Parathyroid adenoma (tissue), 2 donors: ENCODE measurements around the gene DNAJC13.
A peak's percentile ranks its signal among the peaks of the same experiment; 100 is the strongest.

ENCODE experiments used
- H2AFZ ChIP-seq: fragments of 300-600 bp; sonication (generic); one replicate; pipeline ENCODE4 v1.7.0; 2017; ENCODE audit warnings: antibody characterized with exemption, mild to moderate bottlenecking
- H3K27ac ChIP-seq: fragments of 300-600 bp; sonication (generic); one replicate; pipeline ENCODE4 v1.7.0; 2017
- H3K27me3 ChIP-seq: fragments of 300-600 bp; sonication (generic); one replicate; pipeline ENCODE4 v1.7.0; 2017; ENCODE audit warnings: low read length; ENCODE audit not compliant: control insufficient read depth, insufficient read depth
- H3K36me3 ChIP-seq: fragments of 300-600 bp; sonication (generic); one replicate; pipeline ENCODE4 v1.7.0; 2017; ENCODE audit warnings: low read length; ENCODE audit not compliant: control insufficient read depth, insufficient read depth
- H3K4me1 ChIP-seq: fragments of 300-600 bp; sonication (generic); one replicate; pipeline ENCODE4 v1.7.0; 2017; ENCODE audit warnings: control low read depth
- H3K4me2 ChIP-seq: fragments of 300-600 bp; sonication (generic); one replicate; pipeline ENCODE4 v1.7.0; 2017; ENCODE audit warnings: low read length
- H3K4me3 ChIP-seq: fragments of 300-600 bp; sonication (generic); one replicate; pipeline ENCODE4 v1.7.0; 2017; ENCODE audit warnings: low read depth, low read length
- H3K79me2 ChIP-seq: fragments of 300-600 bp; sonication (generic); one replicate; pipeline ENCODE4 v1.7.0; 2017; ENCODE audit warnings: control low read depth
- H3K9ac ChIP-seq: fragments of 300-600 bp; sonication (generic); one replicate; pipeline ENCODE4 v1.7.0; 2017; ENCODE audit warnings: mild to moderate bottlenecking
- H3K9me3 ChIP-seq: fragments of 300-600 bp; sonication (generic); one replicate; pipeline ENCODE4 v1.7.0; 2017; ENCODE audit warnings: low read length; ENCODE audit not compliant: control insufficient read depth
- CTCF ChIP-seq: fragments of 300-600 bp; sonication (generic); IDR thresholded peaks from one replicate; pipeline ENCODE4 v1.7.0; 2017; ENCODE audit warnings: antibody characterized with exemption, mild to moderate bottlenecking
- donor health status: primary hyperparathyroidism.

DNAJC13 gene

GRCh38 chr3:132445817-132446216 lies 28.5 kb downstream of the DNAJC13 start:
- no peak for TF ChIP-seq CTCF
- H3K9ac ChIP-seq, result no peak overlapping the region
- H3K9me3 ChIP-seq, result no peaks in the 10 kb centered on the region
- no peak overlapping the region for H3K27ac ChIP-seq
- no peaks in the 10 kb centered on the region for H3K36me3 ChIP-seq
- H3K4me2 ChIP-seq, result no peak overlapping the region
- peaks cover 11% of the 10 kb centered on the region for H3K4me1 ChIP-seq
- no peak overlapping the region for H3K4me3 ChIP-seq
- no peaks in the 10 kb centered on the region for H3K27me3 ChIP-seq
- peaks cover 7% of the 10 kb centered on the region for H3K79me2 ChIP-seq
- no peak overlapping the region for H2AFZ ChIP-seq

DNA sequence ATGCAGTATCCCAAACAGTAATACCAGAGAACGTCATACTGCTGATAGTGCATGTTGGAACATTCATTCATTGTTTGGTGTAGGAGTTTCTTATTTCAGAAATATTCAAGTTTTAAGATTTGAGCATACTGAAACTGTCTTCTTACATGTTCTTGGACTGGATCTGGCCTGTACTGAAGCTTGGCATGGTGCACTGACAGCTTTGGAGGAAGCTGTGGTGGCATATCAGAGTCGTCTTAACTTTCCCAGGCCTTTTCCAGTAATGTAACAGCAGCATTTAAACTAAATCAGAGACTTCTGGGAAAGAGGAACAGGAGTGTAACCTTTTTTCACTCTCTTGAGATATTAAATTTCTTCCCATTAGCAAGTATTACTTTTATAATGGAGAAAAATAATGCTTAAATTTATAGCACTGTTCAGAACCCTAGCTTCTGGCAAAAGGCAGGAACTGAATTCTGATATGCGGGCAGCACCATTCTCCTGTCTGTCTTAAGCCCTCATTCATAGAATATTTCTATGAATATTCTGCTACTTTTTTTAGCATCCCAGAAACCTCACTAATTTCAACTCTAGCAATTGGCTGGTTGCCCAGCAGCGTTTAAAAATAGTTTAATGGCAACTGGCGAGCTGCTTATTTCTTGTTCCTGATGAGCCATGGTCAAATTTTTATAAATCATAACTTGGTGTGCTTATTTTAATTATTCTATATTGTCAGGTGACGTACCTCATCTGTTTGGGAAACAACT lies 31.1 kb downstream of the DNAJC13 start:
- no peak overlapping the region for H3K9ac ChIP-seq
- no peaks in the 10 kb centered on the region for H3K36me3 ChIP-seq
- peak overlapping the region; percentile 8 for H3K27ac ChIP-seq
- no peak overlapping the region for H3K4me2 ChIP-seq
- no peak overlapping the region for H2AFZ ChIP-seq
- H3K9me3 ChIP-seq, result no peaks in the 10 kb centered on the region
- H3K27me3 ChIP-seq, result no peaks in the 10 kb centered on the region
- TF ChIP-seq CTCF, result no peak
- H3K79me2 ChIP-seq, result peaks cover 4% of the 10 kb centered on the region
- H3K4me1 ChIP-seq, result peaks cover 11% of the 10 kb centered on the region
- H3K4me3 ChIP-seq, result no peak overlapping the region

DNA sequence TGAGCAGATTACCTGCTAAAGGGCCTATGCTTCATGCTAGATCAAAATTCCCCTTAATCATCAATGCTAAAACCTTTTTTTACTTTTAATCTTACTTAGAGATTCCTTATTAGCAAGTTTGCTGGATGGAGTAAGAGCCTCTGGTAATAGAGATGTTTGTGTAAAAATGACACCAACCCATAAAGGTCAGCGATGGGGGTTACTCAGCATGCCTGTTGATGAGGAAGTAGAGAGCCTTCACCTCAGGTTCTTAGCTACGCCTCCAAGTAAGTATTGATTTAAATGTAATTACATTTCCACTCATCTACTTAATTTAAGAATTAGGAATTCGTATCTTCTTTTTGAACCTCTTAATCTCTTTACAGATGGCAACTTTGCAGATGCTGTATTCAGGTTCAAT lies 38.8 kb downstream of the DNAJC13 start:
- Histone ChIP-seq H3K4me2 (no peak overlapping the region), H3K36me3 (no peaks in the 10 kb centered on the region), H3K9ac (no peak overlapping the region), H3K9me3 (no peaks in the 10 kb centered on the region), H3K79me2 (no peaks in the 10 kb centered on the region), H3K4me3 (no peak overlapping the region), H3K4me1 (no peaks in the 10 kb centered on the region), H3K27me3 (no peaks in the 10 kb centered on the region), H2AFZ (no peak overlapping the region), H3K27ac (no peak overlapping the region)
- no peak for TF ChIP-seq CTCF

GRCh38 chr3:132456571-132456970 lies 39.3 kb downstream of the DNAJC13 start:
- H3K9me3 ChIP-seq, result no peaks in the 10 kb centered on the region
- no peak overlapping the region for H3K27ac ChIP-seq
- no peak overlapping the region for H3K9ac ChIP-seq
- H3K4me2 ChIP-seq, result no peak overlapping the region
- H3K27me3 ChIP-seq, result no peaks in the 10 kb centered on the region
- H2AFZ ChIP-seq, result no peak overlapping the region
- no peaks in the 10 kb centered on the region for H3K36me3 ChIP-seq
- H3K79me2 ChIP-seq, result no peaks in the 10 kb centered on the region
- H3K4me1 ChIP-seq, result no peaks in the 10 kb centered on the region
- no peak overlapping the region for H3K4me3 ChIP-seq
- no peak for TF ChIP-seq CTCF

DNA sequence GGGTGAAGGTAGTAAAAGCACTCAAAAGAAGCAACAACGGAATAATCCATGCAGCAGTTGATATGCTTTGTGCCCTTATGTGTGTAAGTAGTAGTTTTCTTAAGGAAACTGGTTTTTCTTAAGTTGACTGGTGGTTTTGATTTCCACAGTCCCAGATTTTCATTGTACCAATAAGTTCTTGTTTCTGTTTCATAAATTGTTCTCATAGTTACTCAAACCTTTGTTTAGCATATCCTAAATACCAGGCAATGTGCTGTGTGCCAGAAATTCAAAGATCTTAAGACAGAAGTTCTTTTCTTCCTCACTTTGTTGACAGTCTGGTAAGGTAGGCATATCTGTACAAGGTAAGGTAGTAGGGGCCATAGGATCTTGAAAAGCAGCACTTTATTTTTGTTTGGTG lies 40.0 kb downstream of the DNAJC13 start:
- H3K27ac ChIP-seq, result no peak overlapping the region
- TF ChIP-seq CTCF, result no peak
- no peak overlapping the region for H2AFZ ChIP-seq
- H3K4me3 ChIP-seq, result no peak overlapping the region
- no peaks in the 10 kb centered on the region for H3K4me1 ChIP-seq
- no peaks in the 10 kb centered on the region for H3K36me3 ChIP-seq
- H3K4me2 ChIP-seq, result no peak overlapping the region
- no peaks in the 10 kb centered on the region for H3K79me2 ChIP-seq
- H3K9ac ChIP-seq, result no peak overlapping the region
- H3K9me3 ChIP-seq, result no peaks in the 10 kb centered on the region
- no peaks in the 10 kb centered on the region for H3K27me3 ChIP-seq
